SK-N-SH (cell line): ENCODE results near the gene CNTNAP2. TPM values are rescaled to one million over a fixed set of nuclear protein-coding genes. Genes with fewer than 3 reads are reported as not detected.

Source experiments
- CTCF ChIA-PET: fragments of 300-600, 350-600 bp; formaldehyde crosslinking; extraction: SDS; loops from one replicate; lab custom pipeline; 2021; lab: Yijun Ruan, JAX
- POLR2A ChIA-PET: fragments of 350-600 bp; sonication (Branson Sonifier 250); formaldehyde crosslinking; extraction: SDS; loops from one replicate; lab custom pipeline; 2020; ENCODE audit warnings: antibody characterized with exemption, inconsistent platforms; lab: Yijun Ruan, JAX
- DNase-seq: peaks from one replicate; pipeline ENCODE4 v3.0.0; 2012
- H2AFZ ChIP-seq: fragments of 200-600 bp; sonication (generic); 2 replicates; pipeline ENCODE4 v1.8.1; 2016; ENCODE audit warnings: antibody characterized with exemption, mild to moderate bottlenecking, low read depth
- H3F3A ChIP-seq: fragments of 200-600 bp; sonication (generic); replicated peaks from 2 replicates; pipeline ENCODE3; 2016; ENCODE audit warnings: antibody characterized with exemption, mild to moderate bottlenecking; ENCODE audit not compliant: insufficient read depth
- H3K27ac ChIP-seq, 2 experiments: fragments of 200-500 bp in 1 of 2; fragments of 200-600 bp in 1 of 2; sonication (Bioruptor generic) in 1 of 2; sonication (generic), shearing (Covaris generic) in 1 of 2; 2 replicates each; pipeline versions ENCODE4 v1.5.1 to v1.6.1; 2014 to 2016; ENCODE audit warnings: low read depth in 2 of 2, inconsistent platforms in 1 of 2, low read length in 1 of 2, mild to moderate bottlenecking in 1 of 2, mixed read lengths in 1 of 2
- H3K27me3 ChIP-seq: fragments of 200-600 bp; sonication (generic), shearing (Covaris generic); 2 replicates; pipeline ENCODE4 v1.6.1; 2016; ENCODE audit warnings: mixed run types; ENCODE audit not compliant: insufficient read depth
- H3K36me3 ChIP-seq, 2 experiments: fragments of 200-500 bp in 1 of 2; fragments of 200-600 bp in 1 of 2; sonication (Bioruptor generic) in 1 of 2; sonication (generic) in 1 of 2; replicated peaks in 1 of 2; 2 replicates each; pipeline versions ENCODE3 to v1.5.1; 2014 to 2016; ENCODE audit warnings: low read length in 1 of 2, mild to moderate bottlenecking in 1 of 2; ENCODE audit not compliant: insufficient read depth in 2 of 2, control insufficient read depth in 1 of 2
- H3K4me1 ChIP-seq, 2 experiments: fragments of 200-500 bp in 1 of 2; fragments of 200-600 bp in 1 of 2; sonication (Bioruptor generic) in 1 of 2; sonication (generic), shearing (Covaris generic) in 1 of 2; 2 replicates each; pipeline versions ENCODE4 v1.5.1 to v1.6.1; 2014 to 2016; ENCODE audit warnings: low read depth in 1 of 2, low read length in 1 of 2, mixed run types in 1 of 2; ENCODE audit not compliant: insufficient read depth in 2 of 2, control insufficient read depth in 1 of 2
- H3K4me2 ChIP-seq: fragments of 200-600 bp; sonication (generic), shearing (Covaris generic); 2 replicates; pipeline ENCODE4 v1.6.1; 2017; ENCODE audit warnings: mixed run types
- H3K4me3 ChIP-seq, 2 experiments: fragments of 200-500 bp in 1 of 2; fragments of 200-600 bp in 1 of 2; sonication (Bioruptor generic) in 1 of 2; sonication (generic), shearing (Covaris generic) in 1 of 2; 2 replicates each; pipeline versions ENCODE4 v1.5.1 to v1.8.1; 2014 to 2016; ENCODE audit warnings: low read depth in 2 of 2, inconsistent platforms in 1 of 2, low read length in 1 of 2, mild to moderate bottlenecking in 1 of 2, mixed read lengths in 1 of 2, moderate library complexity in 1 of 2
- H3K79me2 ChIP-seq: fragments of 200-600 bp; sonication (generic); 2 replicates; pipeline ENCODE4 v1.8.1; 2017; ENCODE audit warnings: mild to moderate bottlenecking; ENCODE audit not compliant: insufficient read depth
- H3K9ac ChIP-seq: fragments of 200-600 bp; sonication (generic); 2 replicates; pipeline ENCODE4 v1.6.1; 2017; ENCODE audit warnings: mixed run types
- H3K9me2 ChIP-seq: fragments of 200-600 bp; sonication (generic); 2 replicates; pipeline ENCODE4 v1.6.1; 2017; ENCODE audit warnings: mixed run types
- H3K9me3 ChIP-seq: fragments of 200-600 bp; sonication (generic); 2 replicates; pipeline ENCODE4 v1.6.1; 2017; ENCODE audit warnings: mixed run types, mild to moderate bottlenecking, moderate library complexity
- H4K20me1 ChIP-seq: fragments of 200-600 bp; sonication (generic); 2 replicates; pipeline ENCODE4 v1.6.1; 2017; ENCODE audit warnings: mild to moderate bottlenecking, mixed run types; ENCODE audit not compliant: insufficient read depth
- CHD2 ChIP-seq: fragments of 150-350 bp; IDR thresholded peaks from 2 replicates; pipeline ENCODE4 v1.6.1; 2018; ENCODE audit warnings: low read length; ENCODE audit not compliant: partially characterized antibody
- EP300 ChIP-seq, 2 experiments: IDR thresholded peaks; 2 replicates each; pipeline versions ENCODE4 v1.4.0 to v1.6.1; 2012; ENCODE audit warnings: borderline replicate concordance in 1 of 2, low read depth in 1 of 2, low read length in 1 of 2
- EZH2phosphoT487 ChIP-seq: fragments of 200-600 bp; sonication (generic); IDR thresholded peaks from 2 replicates; pipeline ENCODE4 v1.6.1; 2017; ENCODE audit warnings: low read depth, mixed run types, mild to moderate bottlenecking, antibody characterized with exemption, moderate library complexity, borderline replicate concordance
- GATA2 ChIP-seq: sonication (generic); formaldehyde crosslinking; IDR thresholded peaks from 2 replicates; pipeline ENCODE4 v1.5.0; 2020; ENCODE audit warnings: mild to moderate bottlenecking, missing genetic modification reagents
- MXI1 ChIP-seq: IDR thresholded peaks from 2 replicates; pipeline ENCODE4 v1.6.1; 2012; ENCODE audit warnings: mild to moderate bottlenecking, low read depth, low read length, improper control_type of control experiment
- NFIC ChIP-seq: IDR thresholded peaks from 2 replicates; pipeline ENCODE4 v1.4.0; 2012; ENCODE audit warnings: borderline replicate concordance
- NRF1 ChIP-seq: IDR thresholded peaks from 2 replicates; pipeline ENCODE4 v1.6.1; 2012; ENCODE audit warnings: low read depth, mild to moderate bottlenecking, low read length
- POLR2AphosphoS5 ChIP-seq: IDR thresholded peaks from 2 replicates; pipeline ENCODE4 v1.6.1; 2012; ENCODE audit warnings: low read depth, low read length
- RCOR1 ChIP-seq: fragments of 150-350 bp; IDR thresholded peaks from 2 replicates; pipeline ENCODE4 v1.6.1; 2017; ENCODE audit warnings: antibody characterized with exemption, low read length
- RFX5 ChIP-seq: IDR thresholded peaks from 2 replicates; pipeline ENCODE4 v1.6.1; 2012; ENCODE audit warnings: mild to moderate bottlenecking, improper control_type of control experiment, low read length
- SIN3A ChIP-seq: IDR thresholded peaks from 2 replicates; pipeline ENCODE4 v1.6.1; 2012; ENCODE audit warnings: low read depth, mild to moderate bottlenecking, low read length, moderate library complexity, borderline replicate concordance
- TAF1 ChIP-seq: IDR thresholded peaks from 2 replicates; pipeline ENCODE4 v1.6.1; 2012; ENCODE audit warnings: low read depth, mild to moderate bottlenecking, low read length, moderate library complexity, borderline replicate concordance
- TCF12 ChIP-seq: IDR thresholded peaks from 2 replicates; pipeline ENCODE4 v1.4.0; 2012
- TEAD4 ChIP-seq: IDR thresholded peaks from 2 replicates; pipeline ENCODE4 v1.4.0; 2012; ENCODE audit warnings: mild to moderate bottlenecking, borderline replicate concordance; ENCODE audit not compliant: insufficient read depth
- YY1 ChIP-seq: IDR thresholded peaks from 2 replicates; pipeline ENCODE4 v1.4.0; 2012; ENCODE audit warnings: low read depth, mild to moderate bottlenecking
- WGBS: methylation state at CpG from one replicate; pipeline ENCODE4 v1.1.6; 2017; ENCODE audit warnings: low lambda C conversion rate; 5-methylcytosine and 5-hydroxymethylcytosine counted together
- polyA plus RNA-seq, 3 experiments: library from polyadenylated mRNA; depleted of rRNA; stranded (reverse); fragments of >200 nt; gene quantifications; 2 replicates each; pipeline ENCODE4 v1.2.3, GENCODE V29; 2012
- TF ChIP-seq, protein P1 (sequence below): IDR thresholded peaks from 2 replicates; pipeline ENCODE4; 2012
- TF ChIP-seq, protein P2 (sequence below): IDR thresholded peaks from 2 replicates; pipeline ENCODE4 v1.6.1; 2012; ENCODE audit warnings: mild to moderate bottlenecking, low read depth, low read length, moderate library complexity
- TF ChIP-seq, protein P3 (sequence below): IDR thresholded peaks from 2 replicates; pipeline ENCODE4 v1.4.0; 2012; ENCODE audit warnings: low read depth, borderline replicate concordance

CNTNAP2 gene
- polyA plus RNA-seq, 1 of the 3 experiments (the other 2 are of a cell fraction) = 3.4 TPM

DNA sequence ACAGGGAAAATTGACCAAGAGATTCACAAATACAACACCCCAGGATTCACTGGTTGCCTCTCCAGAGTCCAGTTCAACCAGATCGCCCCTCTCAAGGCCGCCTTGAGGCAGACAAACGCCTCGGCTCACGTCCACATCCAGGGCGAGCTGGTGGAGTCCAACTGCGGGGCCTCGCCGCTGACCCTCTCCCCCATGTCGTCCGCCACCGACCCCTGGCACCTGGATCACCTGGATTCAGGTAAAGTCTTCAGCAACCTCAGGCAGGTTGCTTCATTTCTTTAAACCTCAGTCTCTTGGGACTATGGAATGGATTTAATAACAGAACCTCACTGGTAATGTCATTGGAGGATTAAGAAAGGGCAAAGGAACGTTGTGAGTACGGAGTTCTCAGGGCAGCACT lies 2267.1 kb downstream of the CNTNAP2 start:
- H3K27ac ChIP-seq = no peak overlapping the region
- no peak overlapping the region for H3K9ac ChIP-seq
- no peaks in the 10 kb centered on the region for H3K79me2 ChIP-seq
- no peaks in the 10 kb centered on the region for H3K4me1 ChIP-seq
- H3F3A ChIP-seq = no peaks in the 10 kb centered on the region
- H4K20me1 ChIP-seq = no peaks in the 10 kb centered on the region
- H3K4me2 ChIP-seq = no peak overlapping the region
- H3K36me3 ChIP-seq = peaks cover 0 to 5% of the 10 kb centered on the region in 2 experiments
- no peaks in the 10 kb centered on the region for H3K9me2 ChIP-seq
- TF ChIP-seq RFX5 = no peak
- no peak for TF ChIP-seq CHD2
- TF ChIP-seq RCOR1 = no peak
- no peak for TF ChIP-seq MXI1
- TF ChIP-seq, protein P1, sequence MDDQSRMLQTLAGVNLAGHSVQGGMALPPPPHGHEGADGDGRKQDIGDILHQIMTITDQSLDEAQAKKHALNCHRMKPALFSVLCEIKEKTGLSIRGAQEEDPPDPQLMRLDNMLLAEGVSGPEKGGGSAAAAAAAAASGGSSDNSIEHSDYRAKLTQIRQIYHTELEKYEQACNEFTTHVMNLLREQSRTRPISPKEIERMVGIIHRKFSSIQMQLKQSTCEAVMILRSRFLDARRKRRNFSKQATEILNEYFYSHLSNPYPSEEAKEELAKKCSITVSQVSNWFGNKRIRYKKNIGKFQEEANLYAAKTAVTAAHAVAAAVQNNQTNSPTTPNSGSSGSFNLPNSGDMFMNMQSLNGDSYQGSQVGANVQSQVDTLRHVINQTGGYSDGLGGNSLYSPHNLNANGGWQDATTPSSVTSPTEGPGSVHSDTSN = no peak
- no peak for TF ChIP-seq YY1
- TF ChIP-seq TEAD4 = no peak
- no peak for TF ChIP-seq TAF1
- TF ChIP-seq POLR2AphosphoS5 = no peak
- no peak for TF ChIP-seq NFIC
- TF ChIP-seq EP300 (IDR thresholded peaks at IDR 0.05; ENCODE audit: borderline replicate concordance in 1 of 2, low read depth in 1 of 2, low read length in 1 of 2) = no peak
- TF ChIP-seq SIN3A = no peak
- TF ChIP-seq, protein P2, sequence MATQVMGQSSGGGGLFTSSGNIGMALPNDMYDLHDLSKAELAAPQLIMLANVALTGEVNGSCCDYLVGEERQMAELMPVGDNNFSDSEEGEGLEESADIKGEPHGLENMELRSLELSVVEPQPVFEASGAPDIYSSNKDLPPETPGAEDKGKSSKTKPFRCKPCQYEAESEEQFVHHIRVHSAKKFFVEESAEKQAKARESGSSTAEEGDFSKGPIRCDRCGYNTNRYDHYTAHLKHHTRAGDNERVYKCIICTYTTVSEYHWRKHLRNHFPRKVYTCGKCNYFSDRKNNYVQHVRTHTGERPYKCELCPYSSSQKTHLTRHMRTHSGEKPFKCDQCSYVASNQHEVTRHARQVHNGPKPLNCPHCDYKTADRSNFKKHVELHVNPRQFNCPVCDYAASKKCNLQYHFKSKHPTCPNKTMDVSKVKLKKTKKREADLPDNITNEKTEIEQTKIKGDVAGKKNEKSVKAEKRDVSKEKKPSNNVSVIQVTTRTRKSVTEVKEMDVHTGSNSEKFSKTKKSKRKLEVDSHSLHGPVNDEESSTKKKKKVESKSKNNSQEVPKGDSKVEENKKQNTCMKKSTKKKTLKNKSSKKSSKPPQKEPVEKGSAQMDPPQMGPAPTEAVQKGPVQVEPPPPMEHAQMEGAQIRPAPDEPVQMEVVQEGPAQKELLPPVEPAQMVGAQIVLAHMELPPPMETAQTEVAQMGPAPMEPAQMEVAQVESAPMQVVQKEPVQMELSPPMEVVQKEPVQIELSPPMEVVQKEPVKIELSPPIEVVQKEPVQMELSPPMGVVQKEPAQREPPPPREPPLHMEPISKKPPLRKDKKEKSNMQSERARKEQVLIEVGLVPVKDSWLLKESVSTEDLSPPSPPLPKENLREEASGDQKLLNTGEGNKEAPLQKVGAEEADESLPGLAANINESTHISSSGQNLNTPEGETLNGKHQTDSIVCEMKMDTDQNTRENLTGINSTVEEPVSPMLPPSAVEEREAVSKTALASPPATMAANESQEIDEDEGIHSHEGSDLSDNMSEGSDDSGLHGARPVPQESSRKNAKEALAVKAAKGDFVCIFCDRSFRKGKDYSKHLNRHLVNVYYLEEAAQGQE = no peak
- no peak for TF ChIP-seq NRF1
- TF ChIP-seq EZH2phosphoT487 = no peak
- no peak for TF ChIP-seq TCF12
- TF ChIP-seq, protein P3, sequence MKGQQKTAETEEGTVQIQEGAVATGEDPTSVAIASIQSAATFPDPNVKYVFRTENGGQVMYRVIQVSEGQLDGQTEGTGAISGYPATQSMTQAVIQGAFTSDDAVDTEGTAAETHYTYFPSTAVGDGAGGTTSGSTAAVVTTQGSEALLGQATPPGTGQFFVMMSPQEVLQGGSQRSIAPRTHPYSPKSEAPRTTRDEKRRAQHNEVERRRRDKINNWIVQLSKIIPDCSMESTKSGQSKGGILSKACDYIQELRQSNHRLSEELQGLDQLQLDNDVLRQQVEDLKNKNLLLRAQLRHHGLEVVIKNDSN = no peak
- no peak for TF ChIP-seq GATA2 (CRISPR knock-in tag)
- no peaks in the 10 kb centered on the region for H3K9me3 ChIP-seq
- CTCF ChIA-PET = interaction anchor here (1.2 kb wide), 2 partner anchors 19 to 27 kb away, joined by 3 read pairs; no protein-coding TSS in a partner anchor
- no peaks in the 10 kb centered on the region for H3K27me3 ChIP-seq
- POLR2A ChIA-PET = no interaction called here
- DNase-seq = no peak
- WGBS = 85% methylated on average over 14 of the region's 14 CpGs
- no peak overlapping the region for H3K4me3 ChIP-seq
- H2AFZ ChIP-seq = no peak overlapping the region
